M059J (cell line): Measurements from ENCODE around the gene SLC35F4. TPM values are rescaled to one million over a fixed set of nuclear protein-coding genes. Genes with fewer than 3 reads are reported as not detected.
"Not testable (repeated sequence)": the region's sequence is repeated elsewhere in the genome, so short reads cannot be mapped to it uniquely, and the experiment has no call there.

Experiments used
- DNase-seq: peaks from one replicate; pipeline ENCODE4 v3.0.0-alpha.2; 2012; ENCODE audit warnings: low read depth
- total RNA-seq: library from RNA; depleted of rRNA; stranded (reverse); fragments of >200 nt; shearing (Covaris generic); gene quantifications from 2 replicates; pipeline ENCODE4 v1.2.3, GENCODE V29; 2014

Gene SLC35F4
- total RNA-seq, 1 experiment from 2014 or later, result not detected

GRCh38 chr14:57729208-57730187, 136.4 kb downstream of the SLC35F4 start:
- DNase-seq, result no peak

DNA sequence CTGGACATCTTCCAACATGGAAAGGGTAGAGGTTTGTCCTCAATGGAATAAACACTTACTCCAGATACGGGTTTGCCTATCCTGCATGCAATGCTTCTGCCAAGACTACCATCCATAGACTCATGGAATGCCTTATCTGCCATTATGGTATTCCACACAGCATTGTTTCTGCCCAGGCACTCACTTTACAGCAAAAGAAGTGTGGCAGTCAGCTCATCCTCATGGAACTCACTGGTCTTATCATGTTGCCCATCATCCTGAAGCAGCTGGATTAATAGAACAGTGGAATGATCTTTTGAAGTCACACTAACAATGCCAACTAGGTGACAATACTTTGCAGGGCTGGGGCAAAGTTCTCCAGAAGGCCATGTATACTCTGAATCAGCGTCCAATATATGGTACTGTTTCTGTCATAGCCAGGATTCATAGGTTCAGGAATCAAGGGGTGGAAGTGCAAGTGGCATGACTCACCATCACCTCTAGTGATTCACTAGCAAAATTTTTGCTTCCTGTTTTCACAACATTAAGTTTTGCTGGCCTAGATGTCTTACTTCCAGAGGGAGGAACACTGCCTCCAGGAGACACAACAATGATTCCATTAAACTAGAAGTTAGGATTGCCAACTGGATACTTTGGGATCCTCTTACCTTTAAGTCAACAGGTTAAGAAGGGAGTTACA, 140.4 kb downstream of the SLC35F4 start:
- DNase-seq, result peak; percentile 71

DNA sequence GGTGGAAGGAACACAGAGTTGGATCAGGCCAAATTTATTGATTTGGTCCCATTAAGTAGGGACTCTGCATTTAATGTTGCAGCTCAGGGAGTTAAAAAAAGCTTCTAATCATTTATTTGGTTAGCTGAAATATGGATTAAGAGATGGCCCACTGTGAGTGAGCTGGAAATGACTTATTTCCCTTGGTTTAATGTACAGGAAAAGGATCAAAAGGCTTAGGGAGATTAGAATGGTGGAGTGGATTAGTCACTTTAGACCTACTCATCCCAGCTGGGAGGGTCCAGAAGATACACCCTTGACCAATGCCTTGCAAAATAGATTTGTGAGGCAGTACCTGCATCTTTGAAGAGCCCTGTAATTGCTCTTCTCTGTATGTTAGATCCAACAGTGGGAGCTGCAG, 143.8 kb downstream of the SLC35F4 start:
- DNase-seq, result not testable (repeated sequence)

DNA sequence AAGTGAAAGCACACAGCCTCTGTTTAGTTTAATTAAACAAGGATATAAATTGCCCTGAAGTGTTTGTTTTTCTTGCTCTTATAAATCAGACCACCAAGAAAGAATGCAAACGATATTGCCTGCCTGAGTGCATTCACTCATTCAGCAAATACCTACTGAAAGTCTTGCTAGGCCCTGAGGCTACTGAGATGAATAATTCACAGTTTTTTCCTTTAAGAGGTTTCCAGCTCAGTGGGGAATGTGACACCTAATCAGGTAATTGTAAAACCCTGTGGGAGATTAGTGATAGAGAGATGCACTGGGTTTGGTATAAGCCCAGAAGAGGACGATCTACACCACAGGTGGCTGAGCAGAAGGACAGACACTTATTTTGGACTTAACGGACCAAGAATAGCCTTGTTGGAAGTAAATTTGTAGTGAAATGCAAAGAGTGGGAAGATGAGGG, 151.4 kb downstream of the SLC35F4 start:
- peak; percentile 5 for DNase-seq

- DNase-seq, result no peak
Observed at GRCh38 chr14:57712698-57713097, 153.2 kb downstream of the SLC35F4 start.

GRCh38 chr14:57712102-57712501, 153.8 kb downstream of the SLC35F4 start:
- no peak for DNase-seq

GRCh38 chr14:57709909-57710308, 156.0 kb downstream of the SLC35F4 start:
- DNase-seq, result no peak

GRCh38 chr14:57709086-57709485, 156.8 kb downstream of the SLC35F4 start:
- DNase-seq, result not testable (repeated sequence)

DNA sequence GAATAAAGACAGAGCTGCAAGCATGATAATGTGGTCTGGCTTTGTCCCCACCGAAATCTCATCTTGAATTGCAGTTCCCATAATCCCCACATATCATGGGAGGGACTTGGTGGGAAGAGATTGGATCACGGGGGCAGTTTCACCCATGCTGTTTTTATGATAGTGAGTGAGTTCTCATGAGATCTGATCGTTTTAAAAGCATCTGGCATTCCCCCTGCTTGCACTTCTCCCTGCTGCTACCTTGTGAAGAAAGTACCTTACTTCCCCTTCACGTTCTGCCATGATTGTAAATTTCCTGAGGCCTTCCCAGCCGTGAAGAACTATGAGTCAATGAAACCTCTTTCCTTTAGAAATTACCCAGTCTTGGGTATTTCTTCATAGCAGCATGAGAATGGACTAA, 158.7 kb downstream of the SLC35F4 start:
- no peak for DNase-seq

- DNase-seq, result no peak
Observed at GRCh38 chr14:57704763-57705162, 161.1 kb downstream of the SLC35F4 start.

DNA sequence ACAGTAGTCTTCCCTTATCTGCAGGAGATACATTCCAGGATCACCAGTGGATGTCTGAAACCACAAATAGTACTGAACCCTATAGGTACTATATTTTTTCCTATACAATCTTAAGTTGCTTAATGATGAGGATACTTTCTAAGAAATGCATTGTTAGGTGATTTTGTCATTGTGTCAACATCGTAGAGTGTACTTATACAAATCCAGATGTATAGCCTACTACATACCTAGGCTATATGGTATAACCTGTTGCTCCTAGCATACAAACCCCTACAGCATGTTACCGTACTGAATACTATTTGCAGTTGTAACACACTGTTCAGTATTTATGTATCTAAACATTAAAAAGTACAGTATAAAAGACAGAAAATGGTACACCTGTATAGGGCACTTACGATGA, 165.9 kb downstream of the SLC35F4 start:
- no peak for DNase-seq

DNA sequence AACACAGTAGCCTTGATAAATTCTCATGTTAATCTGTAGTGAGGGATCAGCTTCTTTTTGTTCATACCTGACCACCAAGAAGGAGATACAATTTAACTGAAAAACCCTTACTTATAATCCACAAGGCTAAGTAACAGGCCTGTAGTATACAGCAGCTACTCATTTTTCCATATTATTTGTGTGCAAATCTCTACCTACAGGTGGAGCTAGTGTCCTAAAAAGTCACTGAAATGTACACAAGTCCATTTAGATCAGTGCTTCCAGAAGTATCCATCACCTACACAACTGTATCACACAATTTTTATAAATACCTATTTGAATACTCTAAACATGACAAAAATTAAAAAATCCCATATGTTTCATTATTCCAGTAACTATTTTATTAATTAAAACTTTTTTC, 173.2 kb downstream of the SLC35F4 start:
- peak; percentile 46 for DNase-seq

DNA sequence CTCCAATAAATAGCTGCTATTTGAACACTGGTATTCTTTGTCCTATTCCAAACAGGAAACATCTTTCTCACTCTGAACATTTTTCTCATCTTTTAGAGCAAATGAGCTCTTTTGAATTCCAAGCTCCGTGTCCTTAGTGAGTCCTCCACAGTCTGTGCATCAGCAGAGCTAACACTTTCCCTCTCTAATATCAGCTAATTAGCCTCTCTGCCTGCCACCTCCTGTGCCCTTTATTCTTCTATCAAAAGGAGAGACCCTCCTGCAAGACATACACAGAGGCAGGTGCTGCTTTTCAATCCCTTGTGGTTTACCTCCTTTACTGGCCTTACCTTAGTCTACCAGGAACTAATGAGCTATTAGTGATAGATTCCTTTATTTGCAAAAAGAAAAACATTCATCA, 178.5 kb downstream of the SLC35F4 start:
- no peak for DNase-seq

DNA sequence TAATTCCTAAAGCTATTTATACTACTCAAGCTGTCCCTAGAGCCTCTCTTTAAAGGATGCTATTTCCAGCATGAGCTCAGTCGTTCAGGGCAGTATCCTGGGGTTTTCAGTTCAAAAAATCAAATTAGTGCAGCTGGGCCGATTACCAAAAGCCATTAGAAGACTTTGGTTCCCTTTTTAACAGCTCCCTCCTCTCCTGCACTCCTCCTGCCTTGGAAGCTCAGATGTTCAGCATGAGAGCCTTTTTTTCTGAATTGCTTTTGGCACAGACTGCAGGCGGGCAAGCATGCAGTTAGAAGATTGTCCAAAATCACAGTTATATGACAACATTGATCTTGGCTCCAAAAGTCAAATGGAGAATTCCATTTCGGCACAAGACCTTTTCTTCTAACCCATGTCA, 179.6 kb downstream of the SLC35F4 start:
- no peak for DNase-seq

DNA sequence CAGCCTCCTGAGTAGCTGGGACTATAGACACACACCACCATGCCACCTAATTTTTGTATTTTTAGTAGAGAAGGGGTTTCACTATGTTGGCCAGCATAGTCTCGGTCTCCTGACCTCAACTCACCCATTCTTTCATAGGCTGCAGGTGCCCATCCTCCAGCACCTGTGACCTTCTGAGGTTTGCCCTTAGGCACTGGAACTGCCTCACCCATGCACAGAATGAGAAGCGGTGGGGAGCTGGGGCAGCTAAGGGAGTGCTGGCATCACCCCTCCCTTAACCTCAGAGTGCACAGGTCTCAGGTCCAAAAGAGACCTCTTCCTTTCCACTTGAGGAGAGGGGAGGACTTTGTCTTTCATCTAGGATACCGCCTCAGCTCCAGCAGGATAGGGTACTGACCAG, 194.9 kb downstream of the SLC35F4 start:
- no peak for DNase-seq

GRCh38 chr14:57660208-57660607, 205.7 kb downstream of the SLC35F4 start:
- DNase-seq, result no peak

- no peak for DNase-seq
Observed at GRCh38 chr14:57659052-57659451, 206.8 kb downstream of the SLC35F4 start.

DNA sequence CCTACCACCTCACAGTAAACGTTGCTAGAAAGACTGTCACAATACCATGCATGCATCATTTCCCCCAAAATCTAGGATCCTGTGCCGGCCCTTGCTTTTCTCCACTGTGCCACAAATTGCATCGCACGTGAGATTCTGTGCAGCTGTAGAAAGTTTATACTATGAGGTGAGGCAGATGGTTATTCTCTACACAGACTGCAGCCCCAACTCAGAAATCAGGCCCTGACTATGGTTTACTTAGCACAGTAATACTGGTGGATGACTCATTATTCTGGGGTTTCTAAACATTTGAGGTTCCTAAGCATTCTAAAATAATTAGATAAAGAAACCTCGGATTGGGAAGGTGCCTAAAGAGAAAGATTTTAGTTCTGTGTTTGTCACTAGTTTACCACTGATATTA, 208.4 kb downstream of the SLC35F4 start:
- DNase-seq, result peak; percentile 25

DNA sequence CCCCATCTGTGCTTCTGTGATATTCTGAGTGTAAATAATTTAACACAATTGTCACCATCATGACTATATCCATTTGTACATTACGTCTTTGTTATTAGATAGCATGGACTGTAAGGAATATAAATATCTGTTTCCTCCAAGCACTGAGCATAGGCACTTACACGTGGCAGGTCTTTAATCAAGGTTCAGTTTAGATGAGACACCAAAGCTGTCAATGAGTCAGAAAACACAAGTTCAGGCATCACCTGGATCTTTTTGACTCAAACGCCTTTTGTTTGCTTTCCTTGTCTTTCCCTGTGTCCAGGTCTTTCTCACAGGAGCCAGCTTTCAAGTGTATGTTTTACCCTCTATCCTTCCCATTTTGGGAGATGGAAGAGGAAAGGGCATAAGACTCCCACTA, 209.0 kb downstream of the SLC35F4 start:
- no peak for DNase-seq

- no peak for DNase-seq
Observed at GRCh38 chr14:57652769-57653168, 213.1 kb downstream of the SLC35F4 start.

DNA sequence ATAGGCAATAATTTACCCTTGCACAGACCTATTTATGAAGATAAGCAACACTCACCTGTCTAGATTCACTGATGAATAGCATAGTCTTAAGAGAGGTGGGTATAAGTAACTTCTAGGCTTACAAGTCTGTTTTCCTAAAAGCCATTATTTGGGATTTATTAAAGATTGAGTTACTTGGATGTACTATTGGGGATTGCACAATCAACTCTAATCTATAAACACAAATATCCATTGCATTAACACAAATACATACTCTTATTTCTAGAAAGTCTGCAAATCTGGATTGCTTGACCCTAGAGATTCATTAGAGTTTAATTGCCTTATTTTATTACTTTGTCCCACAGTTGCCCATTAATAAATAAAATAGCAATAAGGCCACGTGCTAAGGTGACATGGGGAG, 224.1 kb downstream of the SLC35F4 start:
- DNase-seq, result no peak

DNA sequence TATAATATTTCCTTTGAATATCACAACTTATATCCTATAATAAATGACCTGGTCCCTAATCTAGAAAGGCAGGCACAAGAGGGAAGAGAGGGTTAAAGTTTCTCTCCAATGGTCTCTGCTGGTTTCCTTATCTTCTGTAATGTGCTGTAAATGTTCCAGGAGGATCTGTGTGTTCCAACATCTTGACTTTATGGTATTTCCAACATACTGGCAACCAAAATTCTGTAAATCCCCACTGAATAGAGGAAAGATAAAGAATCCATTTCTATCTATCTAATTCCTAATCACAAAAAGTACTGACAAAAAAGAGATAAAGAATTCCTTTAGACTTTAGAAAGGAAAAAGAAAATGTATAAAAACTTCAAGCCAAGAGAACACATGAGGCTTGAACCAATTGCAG, 225.9 kb downstream of the SLC35F4 start:
- DNase-seq, result no peak

GRCh38 chr14:57637901-57638300, 228.0 kb downstream of the SLC35F4 start:
- DNase-seq, result no peak
